ENCODE measurements around the gene LRRTM2. TPM values are rescaled to one million over a fixed set of nuclear protein-coding genes. Genes with fewer than 3 reads are reported as not detected.

The LRRTM2 gene
- total RNA-seq, 1 donor from 2014 or later, result 1.2 TPM

- intact Hi-C loops (cut with DNase I), result no loop called here
Observed at GRCh38 chr5:138875946-138876345, 811 bp upstream of the LRRTM2 start.

DNA sequence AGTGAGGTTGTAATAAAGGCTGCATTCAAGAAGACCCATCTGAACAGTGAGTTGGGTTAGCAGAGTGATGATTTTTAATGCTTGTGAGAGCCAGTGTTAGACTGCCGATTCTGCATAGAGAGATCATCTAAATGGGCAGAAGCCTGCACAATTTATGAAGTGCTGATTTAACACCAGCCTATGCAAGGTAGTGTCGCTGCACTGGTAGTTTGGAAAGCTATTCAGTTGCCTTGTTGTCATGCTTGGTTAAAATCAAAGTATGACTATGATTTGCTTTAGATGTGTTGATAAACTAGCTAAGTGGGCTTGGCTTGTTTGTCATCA lies 379 bp upstream of the LRRTM2 start:
- H3K9me3 ChIP-seq, result no peaks in the 10 kb centered on the region
- H3K4me3 ChIP-seq, result no peak overlapping the region
- no peak for DNase-seq (ENCODE audit: extremely low spot score in 2 of 2)
- H3K36me3 ChIP-seq, result no peaks in the 10 kb centered on the region
- no peaks in the 10 kb centered on the region for H3K27me3 ChIP-seq
- H3K4me1 ChIP-seq, result peaks cover 60% of the 10 kb centered on the region
- TF ChIP-seq POLR2A (IDR thresholded peaks at IDR 0.05), result no peak
- no peak for TF ChIP-seq POLR2AphosphoS5 (IDR thresholded peaks at IDR 0.05; ENCODE audit: insufficient read depth in 1 of 2, low read depth in 1 of 2)
- no peak for TF ChIP-seq CTCF (IDR thresholded peaks at IDR 0.05)
- intact Hi-C loops (cut with DNase I), result no loop called here
- no peak overlapping the region for H3K27ac ChIP-seq

More at GRCh38 chr5:138875946-138876345, 811 bp upstream of the LRRTM2 start:
- no peaks in the 10 kb centered on the region for H3K36me3 ChIP-seq
- no peaks in the 10 kb centered on the region for H3K27me3 ChIP-seq
- TF ChIP-seq POLR2AphosphoS5 (IDR thresholded peaks at IDR 0.05; ENCODE audit: insufficient read depth in 1 of 2, low read depth in 1 of 2), result no peak
- no peak for TF ChIP-seq CTCF (IDR thresholded peaks at IDR 0.05)
- TF ChIP-seq POLR2A (IDR thresholded peaks at IDR 0.05), result no peak
- no peak overlapping the region for H3K4me3 ChIP-seq
- no peaks in the 10 kb centered on the region for H3K9me3 ChIP-seq
- peaks cover 55% of the 10 kb centered on the region for H3K4me1 ChIP-seq
- DNase-seq (ENCODE audit: extremely low spot score in 2 of 2), result no peak
- no peak overlapping the region for H3K27ac ChIP-seq

DNA sequence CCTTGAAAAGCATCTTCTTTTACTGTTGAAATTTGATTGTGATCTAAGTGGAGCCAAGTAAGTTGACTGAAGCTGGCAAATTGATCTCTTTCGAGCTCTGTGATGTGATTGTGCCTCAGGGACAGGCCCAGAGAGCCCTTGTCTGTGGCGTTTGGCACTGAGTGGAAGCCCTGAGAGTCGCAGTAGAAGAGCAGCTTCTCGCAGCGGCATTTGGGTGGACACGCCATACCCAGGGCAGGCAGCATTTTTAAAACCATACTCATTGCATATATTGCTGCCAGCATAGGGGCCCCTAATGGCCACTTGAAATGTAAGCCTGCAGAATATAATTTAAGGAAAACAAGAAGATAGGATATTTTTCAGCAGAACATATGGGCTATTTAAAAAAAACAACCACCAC lies 894 bp downstream of the LRRTM2 start:
- Histone ChIP-seq H3K4me3 (no peak overlapping the region), H3K27me3 (no peaks in the 10 kb centered on the region), H3K36me3 (no peaks in the 10 kb centered on the region), H3K9me3 (no peaks in the 10 kb centered on the region), H3K27ac (no peak overlapping the region), H3K4me1 (peaks cover 67% of the 10 kb centered on the region)
- no peak for DNase-seq (ENCODE audit: extremely low spot score in 2 of 2)
- intact Hi-C loops (cut with DNase I), result no loop called here
- TF ChIP-seq CTCF (IDR thresholded peaks at IDR 0.05) (no peak), POLR2A (IDR thresholded peaks at IDR 0.05) (no peak), POLR2AphosphoS5 (IDR thresholded peaks at IDR 0.05; ENCODE audit: insufficient read depth in 1 of 2, low read depth in 1 of 2) (no peak)

GRCh38 chr5:138873466-138874221 lies 1.5 kb downstream of the LRRTM2 start:
- no peaks in the 10 kb centered on the region for H3K36me3 ChIP-seq
- H3K4me1 ChIP-seq, result peaks cover 67% of the 10 kb centered on the region
- intact Hi-C loops (cut with DNase I), result no loop called here
- no peak overlapping the region for H3K27ac ChIP-seq
- H3K27me3 ChIP-seq, result no peaks in the 10 kb centered on the region
- no peaks in the 10 kb centered on the region for H3K9me3 ChIP-seq
- no peak overlapping the region for H3K4me3 ChIP-seq
- TF ChIP-seq POLR2AphosphoS5 (IDR thresholded peaks at IDR 0.05; ENCODE audit: insufficient read depth in 1 of 2, low read depth in 1 of 2), result no peak
- TF ChIP-seq CTCF (IDR thresholded peaks at IDR 0.05), result no peak
- TF ChIP-seq POLR2A (IDR thresholded peaks at IDR 0.05), result no peak
- no peak for DNase-seq (ENCODE audit: extremely low spot score in 2 of 2)

DNA sequence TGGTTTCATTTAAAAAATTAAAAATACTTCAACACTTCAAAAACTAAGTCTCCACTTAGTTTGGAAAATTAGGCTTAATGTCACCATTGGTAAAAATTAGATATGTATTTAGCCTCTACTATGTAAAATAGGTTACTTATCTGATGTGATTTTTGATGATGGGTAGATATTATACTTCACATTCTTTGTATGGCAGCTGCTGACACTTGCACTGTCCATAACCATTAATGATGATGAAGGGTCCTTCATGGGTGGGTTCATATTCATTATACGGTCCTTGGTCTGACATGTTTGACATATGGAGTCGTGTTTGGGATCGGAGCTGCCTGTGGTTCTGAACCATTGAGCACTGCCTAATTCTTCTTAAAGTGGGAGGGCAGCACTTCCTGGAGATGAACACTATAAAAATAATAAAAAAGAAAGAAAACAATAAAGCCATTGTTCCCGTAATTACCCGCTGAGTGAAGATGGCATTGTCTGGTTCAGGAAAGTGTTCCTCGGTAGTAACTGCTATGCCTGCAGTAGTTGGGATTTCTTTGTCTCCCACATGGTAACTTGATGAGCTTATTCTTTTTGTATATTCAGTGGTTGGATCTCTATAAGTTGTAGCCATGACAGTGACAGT lies 2.2 kb downstream of the LRRTM2 start:
- H3K4me3 ChIP-seq, result no peak overlapping the region
- H3K27ac ChIP-seq, result no peak overlapping the region
- TF ChIP-seq POLR2A (IDR thresholded peaks at IDR 0.05), result no peak
- no peak for TF ChIP-seq CTCF (IDR thresholded peaks at IDR 0.05)
- no peak for TF ChIP-seq POLR2AphosphoS5 (IDR thresholded peaks at IDR 0.05; ENCODE audit: insufficient read depth in 1 of 2, low read depth in 1 of 2)
- DNase-seq (ENCODE audit: extremely low spot score in 2 of 2), result no peak
- no peaks in the 10 kb centered on the region for H3K27me3 ChIP-seq
- H3K36me3 ChIP-seq, result no peaks in the 10 kb centered on the region
- H3K4me1 ChIP-seq, result peaks cover 70% of the 10 kb centered on the region
- intact Hi-C loops (cut with DNase I), result no loop called here
- H3K9me3 ChIP-seq, result no peaks in the 10 kb centered on the region

All from vagina (tissue), 2 donors.